H1 (cell line): ENCODE measurements around the gene RITA1. TPM values are rescaled to one million over a fixed set of nuclear protein-coding genes. Genes with fewer than 3 reads are reported as not detected.

Experiments
- CTCF ChIA-PET: fragments of 300-600 bp; sonication (Branson Sonifier 250); formaldehyde crosslinking; loops from one replicate; lab custom pipeline; 2021; ENCODE audit not compliant: partially characterized antibody; lab: Charles Lee
- POLR2A ChIA-PET: fragments of 300-600 bp; sonication (Branson Sonifier 250); formaldehyde crosslinking; loops from one replicate; lab custom pipeline; 2021; ENCODE audit warnings: inconsistent platforms; ENCODE audit not compliant: partially characterized antibody; lab: Charles Lee
- DNase-seq, 2 experiments: peaks; one replicate each; pipeline versions ENCODE4 v3.0.0 to v3.0.0-alpha.2; 2010 to 2022; ENCODE audit warnings: low spot score in 2 of 2, low read depth in 1 of 2, mixed read lengths in 1 of 2
- FAIRE-seq: peaks from 2 replicates; lab custom pipeline; 2011; peaks lifted over from hg19 to GRCh38; lab: Jason Lieb, UNC
- H2AFZ ChIP-seq: 2 replicates; pipeline ENCODE4 v1.8.1; 2012; ENCODE audit warnings: low read length, inconsistent platforms
- H2AK5ac ChIP-seq: 2 replicates; pipeline ENCODE4 v1.6.1; 2013; ENCODE audit warnings: low read depth, low read length
- H2BK120ac ChIP-seq: replicated peaks from 2 replicates; pipeline ENCODE3; 2013; ENCODE audit warnings: low read depth, low read length, inconsistent platforms
- H2BK12ac ChIP-seq: 2 replicates; pipeline ENCODE4 v1.6.1; 2013; ENCODE audit warnings: low read depth, low read length
- H2BK15ac ChIP-seq: 2 replicates; pipeline ENCODE4 v1.6.1; 2013; ENCODE audit warnings: low read length
- H2BK20ac ChIP-seq: 2 replicates; pipeline ENCODE4 v1.6.1; 2013; ENCODE audit warnings: low read length
- H2BK5ac ChIP-seq: 2 replicates; pipeline ENCODE4 v1.6.1; 2013; ENCODE audit warnings: low read depth, low read length
- H3K14ac ChIP-seq: 2 replicates; pipeline ENCODE4 v1.6.1; 2013; ENCODE audit warnings: inconsistent platforms; ENCODE audit not compliant: insufficient read length
- H3K18ac ChIP-seq: 2 replicates; pipeline ENCODE4 v1.6.1; 2013; ENCODE audit warnings: low read length; ENCODE audit errors: extremely low read depth
- H3K23ac ChIP-seq: 2 replicates; pipeline ENCODE4 v1.6.1; 2013; ENCODE audit warnings: inconsistent platforms; ENCODE audit not compliant: insufficient read length
- H3K23me2 ChIP-seq: 2 replicates; pipeline ENCODE4 v1.6.1; 2013; ENCODE audit warnings: low read depth, low read length
- H3K27ac ChIP-seq: 2 replicates; pipeline ENCODE4 v1.6.1; 2011; ENCODE audit warnings: low read depth, low read length, inconsistent platforms
- H3K27me3 ChIP-seq, 4 experiments: replicated peaks in 1 of 4; 1 replicate in 1 of 4; 2 replicates in 3 of 4; pipeline versions ENCODE4 v1.6.1 to v1.8.1; 2011 to 2013; ENCODE audit warnings: low read length in 3 of 4, mild to moderate bottlenecking in 3 of 4, inconsistent platforms in 2 of 4, mixed read lengths in 2 of 4, moderate library complexity in 1 of 4; ENCODE audit not compliant: control insufficient read depth in 3 of 4, insufficient read depth in 3 of 4; ENCODE audit errors: extremely low read depth in 1 of 4
- H3K36me3 ChIP-seq, 4 experiments: 2 replicates each; pipeline versions ENCODE4 v1.6.1 to v1.8.1; 2011 to 2013; ENCODE audit warnings: mild to moderate bottlenecking in 4 of 4, low read length in 3 of 4, moderate library complexity in 2 of 4, control low read depth in 1 of 4, inconsistent platforms in 1 of 4; ENCODE audit not compliant: insufficient read depth in 4 of 4, control insufficient read depth in 2 of 4
- H3K4ac ChIP-seq: replicated peaks from 2 replicates; pipeline ENCODE3; 2013; ENCODE audit warnings: low read length, low read depth, mixed read lengths, inconsistent platforms; ENCODE audit not compliant: insufficient read length
- H3K4me1 ChIP-seq, 4 experiments: replicated peaks in 1 of 4; 1 replicate in 1 of 4; 2 replicates in 3 of 4; pipeline versions ENCODE4 v1.6.1 to v1.8.1; 2011 to 2013; ENCODE audit warnings: low read length in 3 of 4, inconsistent platforms in 2 of 4, mixed read lengths in 1 of 4; ENCODE audit not compliant: insufficient read depth in 4 of 4, control insufficient read depth in 3 of 4
- H3K4me2 ChIP-seq, 2 experiments: 2 replicates each; pipeline versions ENCODE4 v1.6.1 to v1.8.1; 2011 to 2013; ENCODE audit warnings: low read depth in 2 of 2, low read length in 2 of 2, control low read depth in 1 of 2, inconsistent platforms in 1 of 2, mild to moderate bottlenecking in 1 of 2; ENCODE audit not compliant: insufficient read depth in 1 of 2
- H3K4me3 ChIP-seq, 4 experiments: fragments of 200-600, 300-600 bp in 1 of 4; sonication (generic), shearing (Covaris generic), sonication (Bioruptor Twin) in 1 of 4; 2 replicates each; pipeline versions ENCODE4 v1.5.1 to v1.8.1; 2011 to 2016; ENCODE audit warnings: low read length in 4 of 4, low read depth in 3 of 4, control low read depth in 2 of 4, inconsistent platforms in 2 of 4, mild to moderate bottlenecking in 2 of 4, mixed read lengths in 1 of 4, moderate library complexity in 1 of 4; ENCODE audit not compliant: insufficient read depth in 2 of 4; ENCODE audit errors: extremely low read depth in 1 of 4
- H3K56ac ChIP-seq: replicated peaks from 2 replicates; pipeline ENCODE3; 2013; ENCODE audit warnings: low read depth, mild to moderate bottlenecking, mixed read lengths, low read length, inconsistent platforms; ENCODE audit not compliant: insufficient read length
- H3K79me1 ChIP-seq: 2 replicates; pipeline ENCODE4 v1.6.1; 2013; ENCODE audit warnings: low read depth, low read length, control low read depth
- H3K79me2 ChIP-seq, 2 experiments: 2 replicates each; pipeline versions ENCODE4 v1.6.1 to v1.8.1; 2012 to 2013; ENCODE audit warnings: low read length in 2 of 2, mild to moderate bottlenecking in 2 of 2, inconsistent platforms in 1 of 2; ENCODE audit not compliant: insufficient read depth in 2 of 2, control insufficient read depth in 1 of 2
- H3K9ac ChIP-seq, 4 experiments: replicated peaks in 1 of 4; 1 replicate in 1 of 4; 2 replicates in 3 of 4; pipeline versions ENCODE4 v1.6.1 to v1.8.1; 2011 to 2013; ENCODE audit warnings: low read depth in 3 of 4, low read length in 3 of 4, control low read depth in 2 of 4, mild to moderate bottlenecking in 2 of 4, moderate library complexity in 2 of 4, inconsistent platforms in 1 of 4; ENCODE audit errors: extremely low read depth in 1 of 4
- H3K9me3 ChIP-seq, 2 experiments: 2 replicates each; pipeline versions ENCODE4 v1.6.1 to v1.8.1; 2012 to 2013; ENCODE audit warnings: mild to moderate bottlenecking in 2 of 2, moderate library complexity in 2 of 2, control low read depth in 1 of 2, inconsistent platforms in 1 of 2, low read depth in 1 of 2, low read length in 1 of 2, mixed read lengths in 1 of 2; ENCODE audit not compliant: insufficient read depth in 2 of 2
- H4K20me1 ChIP-seq, 2 experiments: replicated peaks in 1 of 2; 2 replicates each; pipeline versions ENCODE3 to v1.8.1; 2011 to 2013; ENCODE audit warnings: inconsistent platforms in 2 of 2, low read length in 2 of 2, mild to moderate bottlenecking in 1 of 2; ENCODE audit not compliant: insufficient read depth in 2 of 2, control insufficient read depth in 1 of 2
- H4K5ac ChIP-seq: 2 replicates; pipeline ENCODE4 v1.6.1; 2013; ENCODE audit warnings: low read length, low read depth, mixed read lengths, inconsistent platforms; ENCODE audit not compliant: insufficient read length
- H4K8ac ChIP-seq: 2 replicates; pipeline ENCODE4 v1.8.0; 2013; ENCODE audit warnings: mild to moderate bottlenecking, moderate library complexity, low read length, inconsistent platforms; ENCODE audit not compliant: insufficient read depth; ENCODE audit errors: extremely low read depth
- H4K91ac ChIP-seq: replicated peaks from 2 replicates; pipeline ENCODE3; 2013; ENCODE audit warnings: low read length, mixed read lengths, inconsistent platforms; ENCODE audit not compliant: insufficient read length
- ASH2L ChIP-seq: fragments of 200-600, 300-600 bp; sonication (generic); IDR thresholded peaks from one replicate; pipeline ENCODE4 v1.7.1; 2017; ENCODE audit warnings: low read length
- BACH1 ChIP-seq: IDR thresholded peaks from 2 replicates; pipeline ENCODE4 v1.6.1; 2012; ENCODE audit warnings: low read length, improper control_type of control experiment
- CBX5 ChIP-seq: fragments of 300-800, 300-1000 bp; sonication (generic); IDR thresholded peaks from 2 replicates; pipeline ENCODE4 v1.7.1; 2016; ENCODE audit warnings: antibody characterized with exemption, low read length, low read depth
- CHD1 ChIP-seq: IDR thresholded peaks from 2 replicates; pipeline ENCODE4 v1.6.1; 2012; ENCODE audit warnings: low read depth, low read length, improper control_type of control experiment
- JUN ChIP-seq: IDR thresholded peaks from 2 replicates; pipeline ENCODE4 v1.6.1; 2011; ENCODE audit warnings: low read depth, mild to moderate bottlenecking, improper control_type of control experiment, low read length
- PHF8 ChIP-seq: fragments of 200-600 bp; sonication (generic); conservative IDR thresholded peaks from 2 replicates; pipeline ENCODE4 v1.7.1; 2012; ENCODE audit warnings: low read depth, mild to moderate bottlenecking, inconsistent platforms, low read length, moderate library complexity
- RBBP5 ChIP-seq: IDR thresholded peaks from 2 replicates; pipeline ENCODE4 v1.7.1; 2012; ENCODE audit warnings: low read depth, mild to moderate bottlenecking, inconsistent platforms, low read length, moderate library complexity, borderline replicate concordance
- SP1 ChIP-seq: IDR thresholded peaks from 2 replicates; pipeline ENCODE4 v1.6.1; 2011; ENCODE audit warnings: low read depth, low read length
- SP4 ChIP-seq: IDR thresholded peaks from 2 replicates; pipeline ENCODE4 v1.6.1; 2012; ENCODE audit warnings: low read length, inconsistent platforms
- ZNF274 ChIP-seq: IDR thresholded peaks from 2 replicates; pipeline ENCODE4 v1.7.0; 2012; ENCODE audit warnings: low read length, borderline replicate concordance; ENCODE audit errors: extremely low read depth
- WGBS, 2 experiments: shearing (Covaris generic) in 1 of 2; methylation state at CpG; one replicate each; pipeline versions ENCODE4 v1.1.6 to v1.1.7; 2013 to 2015; ENCODE audit warnings: low lambda C conversion rate in 2 of 2, mixed read lengths in 2 of 2, inconsistent platforms in 1 of 2, low coverage in 1 of 2, missing lambda C conversion rate in 1 of 2; ENCODE audit not compliant: insufficient replicate concordance in 2 of 2, insufficient coverage in 1 of 2, insufficient read length in 1 of 2; ENCODE audit errors: extremely low coverage in 1 of 2, missing lambda C conversion rate in 1 of 2; 5-methylcytosine and 5-hydroxymethylcytosine counted together
- polyA plus RNA-seq, 7 experiments: library from polyadenylated mRNA; depleted of rRNA in 3 of 7; stranded (reverse) in 5 of 7; unstranded in 2 of 7; fragments of >200 nt in 5 of 7; fragments of 200-250 nt in 2 of 7; gene quantifications; 1 replicate in 5 of 7; 2 replicates in 1 of 7; 4 replicates in 1 of 7; pipeline versions ENCODE4 v1.2.1 to v1.2.3, GENCODE V29; 2011 to 2013; ENCODE audit warnings: missing spikeins in 2 of 7, mixed read lengths in 2 of 7
- total RNA-seq: library from RNA; stranded (reverse); fragmentation: NEBNext Ultra II Directional; extraction: Animal tissue kit (Norgen Biotek cat#: 25700); gene quantifications from 2 replicates; pipeline ENCODE4 v1.2.1, GENCODE V29; 2021
- TF ChIP-seq, protein P1 (sequence below): IDR thresholded peaks from 2 replicates; pipeline ENCODE4 v1.6.1; 2012; ENCODE audit warnings: low read length, inconsistent platforms

RITA1 gene
- total and polyA plus RNA-seq, 2 of the 8 experiments (the other 6 are each of a cell fraction or from before 2014, with no cell fraction given), result 24.1 to 25.8 TPM

DNA sequence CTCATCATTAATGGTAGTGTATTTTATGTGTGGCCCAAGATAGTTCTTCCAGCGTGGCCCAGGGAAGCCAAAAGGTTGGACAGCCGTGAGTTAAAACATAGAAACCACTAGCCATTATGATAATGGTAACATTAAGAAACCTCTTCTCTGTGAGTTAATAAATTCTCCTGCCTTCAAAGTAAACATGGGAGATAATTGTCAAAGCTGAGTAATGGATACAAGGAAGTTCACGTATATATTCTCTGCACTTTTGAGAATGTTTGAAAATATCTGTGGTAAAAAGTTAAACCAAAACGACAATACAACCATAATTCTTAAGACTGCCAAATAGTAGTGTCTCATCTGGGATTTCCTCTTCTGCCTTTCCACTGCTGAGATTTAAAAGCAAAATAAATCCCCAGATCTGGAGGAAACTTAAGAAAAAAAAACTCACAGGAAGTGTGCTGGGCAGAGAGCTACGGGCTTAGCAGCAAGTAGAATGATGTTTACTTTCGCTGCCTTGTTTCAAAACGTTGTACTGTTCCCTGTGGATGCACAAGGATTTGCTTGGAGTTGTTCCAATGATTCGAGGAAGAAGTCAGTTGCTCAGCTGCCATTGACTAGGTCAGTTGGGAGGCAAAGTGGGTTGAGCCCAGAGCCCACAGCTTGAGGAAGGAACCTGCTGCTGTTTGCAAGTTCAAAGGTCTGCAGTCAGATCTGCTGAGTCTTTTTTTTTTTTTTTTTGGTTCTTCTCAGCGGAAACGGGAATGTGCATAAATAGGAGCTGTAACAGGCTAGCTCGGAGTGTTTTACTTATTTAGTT is 37.4 kb downstream of the RITA1 start:
- peaks cover 0 to 3% (median 2%) of the 10 kb centered on the region in 4 experiments; a peak in 1 of 8 replicates for H3K36me3 ChIP-seq
- H3K9ac ChIP-seq, result no peak overlapping the region
- peak overlapping the region in 1 of 2 experiments; percentile 78; a peak in 1 of 4 replicates for H3K4me2 ChIP-seq
- H4K91ac ChIP-seq, result no peak overlapping the region
- no peak overlapping the region for H2BK15ac ChIP-seq
- FAIRE-seq (no peak), DNase-seq (no peak)
- H3K27ac ChIP-seq, result no peak overlapping the region
- H2BK5ac ChIP-seq, result no peak overlapping the region
- no peak overlapping the region for H3K14ac ChIP-seq
- no peak overlapping the region for H3K23ac ChIP-seq
- no peak overlapping the region for H3K4ac ChIP-seq
- POLR2A ChIA-PET, result interaction anchor here (0.6 to 5.3 kb wide), 14 partner anchors 7 to 203 kb away, joined by 3 to 32 read pairs (median 10); partner anchors contain the start of genes DDX54 and RITA1
- 84% methylated on average over 11 of the region's 11 CpGs; no CpG with 5 or more reads in 1 of the 2 experiments for WGBS, 2 experiments
- no peak overlapping the region for H2AFZ ChIP-seq
- peaks cover 0 to 4% of the 10 kb centered on the region in 2 experiments for H4K20me1 ChIP-seq
- no peaks in the 10 kb centered on the region for H3K9me3 ChIP-seq
- no peak overlapping the region for H3K18ac ChIP-seq
- no peak overlapping the region for H4K8ac ChIP-seq
- H3K23me2 ChIP-seq, result peaks cover 8% of the 10 kb centered on the region
- no peak overlapping the region for H3K56ac ChIP-seq
- H2BK20ac ChIP-seq, result no peak overlapping the region
- H2BK12ac ChIP-seq, result no peak overlapping the region
- H3K4me3 ChIP-seq, result peak overlapping the region in 1 of 4 experiments; percentile 74; a peak in 1 of 8 replicates
- H2AK5ac ChIP-seq, result no peak overlapping the region
- no peak overlapping the region for H2BK120ac ChIP-seq
- CTCF ChIA-PET, result interaction anchor here (0.8 to 2.8 kb wide), 4 partner anchors 9 to 274 kb away, joined by 3 to 8 read pairs (median 5); no protein-coding TSS in a partner anchor
- peaks cover 0 to 10% (median 6%) of the 10 kb centered on the region in 4 experiments; a peak in 4 of 7 replicates for H3K4me1 ChIP-seq
- H3K79me1 ChIP-seq, result no peaks in the 10 kb centered on the region
- H3K79me2 ChIP-seq, result peaks cover 0 to 7% of the 10 kb centered on the region in 2 experiments; a peak in 1 of 4 replicates
- H3K27me3 ChIP-seq, result no peaks in the 10 kb centered on the region
- H4K5ac ChIP-seq, result no peak overlapping the region
- TF ChIP-seq CBX5 (no peak), JUN (no peak), SP4 (no peak), PHF8 (no peak), SP1 (no peak), CHD1 (no peak), RBBP5 (no peak), BACH1 (no peak), ASH2L (no peak), ZNF274 (no peak)
- TF ChIP-seq, protein P1, sequence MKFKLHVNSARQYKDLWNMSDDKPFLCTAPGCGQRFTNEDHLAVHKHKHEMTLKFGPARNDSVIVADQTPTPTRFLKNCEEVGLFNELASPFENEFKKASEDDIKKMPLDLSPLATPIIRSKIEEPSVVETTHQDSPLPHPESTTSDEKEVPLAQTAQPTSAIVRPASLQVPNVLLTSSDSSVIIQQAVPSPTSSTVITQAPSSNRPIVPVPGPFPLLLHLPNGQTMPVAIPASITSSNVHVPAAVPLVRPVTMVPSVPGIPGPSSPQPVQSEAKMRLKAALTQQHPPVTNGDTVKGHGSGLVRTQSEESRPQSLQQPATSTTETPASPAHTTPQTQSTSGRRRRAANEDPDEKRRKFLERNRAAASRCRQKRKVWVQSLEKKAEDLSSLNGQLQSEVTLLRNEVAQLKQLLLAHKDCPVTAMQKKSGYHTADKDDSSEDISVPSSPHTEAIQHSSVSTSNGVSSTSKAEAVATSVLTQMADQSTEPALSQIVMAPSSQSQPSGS, result no peak
